GM19351 (cell line): ENCODE results near the gene PPP3CA.
A peak's percentile ranks its signal among the peaks of the same experiment; 100 is the strongest.
"Not testable (repeated sequence)": the region's sequence is repeated elsewhere in the genome, so short reads cannot be mapped to it uniquely, and the experiment has no call there.

Experiments
- ATAC-seq: cut with Tn5 transposase; IDR thresholded peaks from one replicate; pipeline ENCODE4 v1.9.1; 2021; ENCODE audit warnings: mild to moderate bottlenecking, moderate library complexity; ENCODE audit not compliant: unreplicated experiment

PPP3CA gene

GRCh38 chr4:101148551-101148950 is 198.8 kb downstream of the PPP3CA start:
- ATAC-seq, result no peak

GRCh38 chr4:101147283-101147682 is 200.0 kb downstream of the PPP3CA start:
- ATAC-seq, result no peak

- ATAC-seq, result no peak
These were observed 202.3 kb downstream of the PPP3CA start for GRCh38 chr4:101145021-101145420.

GRCh38 chr4:101142259-101142658 is 205.1 kb downstream of the PPP3CA start:
- no peak for ATAC-seq

GRCh38 chr4:101141855-101142254 is 205.5 kb downstream of the PPP3CA start:
- ATAC-seq, result no peak

GRCh38 chr4:101141230-101141629 is 206.1 kb downstream of the PPP3CA start:
- peak; percentile 35 for ATAC-seq

- no peak for ATAC-seq
These were observed 207.1 kb downstream of the PPP3CA start for GRCh38 chr4:101140228-101140627.

GRCh38 chr4:101136373-101137370 is 210.7 kb downstream of the PPP3CA start:
- no peak for ATAC-seq

GRCh38 chr4:101135371-101136010 is 211.8 kb downstream of the PPP3CA start:
- peak; percentile 41 for ATAC-seq

GRCh38 chr4:101131058-101131457 is 216.3 kb downstream of the PPP3CA start:
- ATAC-seq, result not testable (repeated sequence)

- ATAC-seq, result not testable (repeated sequence)
These were observed 218.4 kb downstream of the PPP3CA start for GRCh38 chr4:101128898-101129297.

- ATAC-seq, result no peak
These were observed 218.9 kb downstream of the PPP3CA start for GRCh38 chr4:101128473-101128872.

GRCh38 chr4:101127176-101127790 is 220.0 kb downstream of the PPP3CA start:
- no peak for ATAC-seq

- ATAC-seq, result no peak
These were observed 221.3 kb downstream of the PPP3CA start for GRCh38 chr4:101126059-101126458.

- no peak for ATAC-seq
These were observed 222.0 kb downstream of the PPP3CA start for GRCh38 chr4:101125045-101125942.

GRCh38 chr4:101123231-101123630 is 224.1 kb downstream of the PPP3CA start:
- no peak for ATAC-seq

- no peak for ATAC-seq
These were observed 225.3 kb downstream of the PPP3CA start for GRCh38 chr4:101122019-101122418.

GRCh38 chr4:101119141-101119540 is 228.2 kb downstream of the PPP3CA start:
- no peak for ATAC-seq

GRCh38 chr4:101118617-101119016 is 228.7 kb downstream of the PPP3CA start:
- ATAC-seq, result no peak

- no peak for ATAC-seq
These were observed 231.4 kb downstream of the PPP3CA start for GRCh38 chr4:101115887-101116286.
